GM12872 (cell line): Measurements from ENCODE around the gene SZRD1.

Source experiments
- CTCF ChIP-seq: IDR thresholded peaks from 3 replicates; pipeline ENCODE4 v1.5.1; 2011; ENCODE audit warnings: low read depth, mild to moderate bottlenecking, low read length, moderate library complexity; ENCODE audit not compliant: insufficient read depth

Gene SZRD1

GRCh38 chr1:16340673-16341072 is 26.4 kb upstream of the SZRD1 start:
- no peak for TF ChIP-seq CTCF

GRCh38 chr1:16342331-16343062 is 24.5 kb upstream of the SZRD1 start:
- TF ChIP-seq CTCF = no peak

- TF ChIP-seq CTCF = no peak
These were observed 18.4 kb upstream of the SZRD1 start for GRCh38 chr1:16348414-16349182.

GRCh38 chr1:16349847-16350406 is 17.1 kb upstream of the SZRD1 start:
- TF ChIP-seq CTCF = no peak

GRCh38 chr1:16351456-16351993 is 15.5 kb upstream of the SZRD1 start:
- no peak for TF ChIP-seq CTCF

- TF ChIP-seq CTCF = peak; percentile 47; the same call in 2 of the 3 replicates
These were observed 14.8 kb upstream of the SZRD1 start, which contains the start of gene FBXO42 for GRCh38 chr1:16351994-16352841. TSS of gene FBXO42 (minus strand) at chr1:16352480. CDS start at chr1:16315418, 37,062 bp downstream.
